Esophagus squamous epithelium (tissue), 4 donors: ENCODE results near the gene ADAR.

ENCODE experiments used
- POLR2A ChIP-seq, 4 donors: fragments of 450-650 bp; IDR thresholded peaks; one replicate each; pipeline ENCODE4 v1.6.1; 2017; ENCODE audit warnings: antibody characterized with exemption in 4 of 4, mild to moderate bottlenecking in 4 of 4, moderate library complexity in 3 of 4
- TF ChIP-seq, protein P1 (sequence below), 6 experiments: fragments of 450-650 bp in 4 of 6; fragments of 200-600 bp in 2 of 6; sonication (generic) in 2 of 6; IDR thresholded peaks; one replicate each; pipeline ENCODE4 v1.5.1; 2016 to 2019; ENCODE audit warnings: antibody characterized with exemption in 6 of 6, mild to moderate bottlenecking in 4 of 6, moderate library complexity in 4 of 6

DNA sequence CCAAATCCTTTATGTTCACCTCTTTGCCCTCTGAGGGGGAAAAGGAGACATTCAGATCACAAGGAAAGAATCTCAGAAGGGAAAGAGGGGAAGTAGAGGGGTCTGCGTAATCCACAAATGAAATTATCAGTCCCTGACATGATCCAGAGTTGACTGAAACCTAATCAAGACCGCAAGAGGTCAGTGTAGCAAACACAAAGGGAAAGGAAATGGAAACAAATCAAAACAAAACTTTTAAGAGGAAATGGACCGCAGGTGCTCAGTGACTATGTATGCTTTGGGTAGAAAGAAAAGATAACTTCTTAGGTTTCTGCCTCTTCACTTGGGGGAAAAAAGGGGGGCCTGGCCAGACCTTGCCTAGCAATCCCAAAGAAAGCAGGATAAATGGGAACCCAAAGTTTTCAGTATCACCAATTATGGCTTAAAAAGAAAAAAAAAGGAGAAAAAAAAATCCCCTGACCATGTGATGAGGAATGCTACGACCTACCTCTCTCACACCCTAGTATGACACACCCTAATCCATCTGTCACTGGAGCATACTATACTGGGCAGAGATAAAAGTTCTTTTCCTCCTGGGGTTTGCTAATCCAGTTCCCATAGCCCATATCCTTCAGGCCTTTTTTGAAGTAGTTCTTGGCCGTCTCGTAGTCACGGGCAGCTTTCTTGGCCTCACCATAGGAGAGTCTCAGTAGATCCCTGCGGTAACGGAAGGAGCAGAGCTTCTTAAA, 23.6 kb downstream of the ADAR start:
- TF ChIP-seq, protein P1, sequence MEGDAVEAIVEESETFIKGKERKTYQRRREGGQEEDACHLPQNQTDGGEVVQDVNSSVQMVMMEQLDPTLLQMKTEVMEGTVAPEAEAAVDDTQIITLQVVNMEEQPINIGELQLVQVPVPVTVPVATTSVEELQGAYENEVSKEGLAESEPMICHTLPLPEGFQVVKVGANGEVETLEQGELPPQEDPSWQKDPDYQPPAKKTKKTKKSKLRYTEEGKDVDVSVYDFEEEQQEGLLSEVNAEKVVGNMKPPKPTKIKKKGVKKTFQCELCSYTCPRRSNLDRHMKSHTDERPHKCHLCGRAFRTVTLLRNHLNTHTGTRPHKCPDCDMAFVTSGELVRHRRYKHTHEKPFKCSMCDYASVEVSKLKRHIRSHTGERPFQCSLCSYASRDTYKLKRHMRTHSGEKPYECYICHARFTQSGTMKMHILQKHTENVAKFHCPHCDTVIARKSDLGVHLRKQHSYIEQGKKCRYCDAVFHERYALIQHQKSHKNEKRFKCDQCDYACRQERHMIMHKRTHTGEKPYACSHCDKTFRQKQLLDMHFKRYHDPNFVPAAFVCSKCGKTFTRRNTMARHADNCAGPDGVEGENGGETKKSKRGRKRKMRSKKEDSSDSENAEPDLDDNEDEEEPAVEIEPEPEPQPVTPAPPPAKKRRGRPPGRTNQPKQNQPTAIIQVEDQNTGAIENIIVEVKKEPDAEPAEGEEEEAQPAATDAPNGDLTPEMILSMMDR (IDR thresholded peaks at IDR 0.05): no peak
- no peak for TF ChIP-seq POLR2A (IDR thresholded peaks at IDR 0.05)
